C4-2B (cell line): ENCODE measurements around the gene NKX2-3.

Experiments used
- H3K27ac ChIP-seq: fragments of 450-650 bp; 2 replicates; pipeline ENCODE4 v1.5.1; 2017
- ZFX ChIP-seq: fragments of 450-650 bp; IDR thresholded peaks from 2 replicates; pipeline ENCODE4 v1.6.1; 2017
- TF ChIP-seq, protein P1 (sequence below): fragments of 450-650 bp; conservative IDR thresholded peaks from 2 replicates; pipeline ENCODE4 v1.5.1; 2017; ENCODE audit warnings: mild to moderate bottlenecking

NKX2-3 gene

DNA sequence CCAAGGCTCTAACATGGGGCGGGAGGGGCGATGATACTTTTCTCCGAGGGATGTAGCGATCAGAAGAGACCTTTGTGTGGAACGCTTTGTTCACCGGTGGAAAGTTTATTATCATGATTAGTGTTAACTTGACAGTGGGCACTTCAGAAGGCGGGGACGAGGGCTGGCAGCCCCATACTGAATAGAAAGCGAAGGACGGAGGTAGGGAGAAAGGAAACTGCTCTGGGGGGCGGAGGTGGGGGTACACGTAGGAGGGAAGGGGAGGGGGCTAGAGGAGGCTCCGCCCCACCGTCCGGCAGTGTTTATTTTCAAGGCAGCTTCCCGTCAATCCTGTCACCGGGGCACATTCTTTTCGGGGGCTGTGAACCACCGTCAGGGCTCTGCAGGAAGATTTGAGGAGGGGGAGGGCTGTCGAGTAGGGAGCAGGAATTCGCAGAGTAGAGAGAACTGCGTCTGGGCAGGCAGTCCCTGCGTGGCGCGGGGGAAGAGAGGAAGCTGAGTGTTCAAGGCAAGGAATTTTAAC lies 9.4 kb upstream of the NKX2-3 start:
- TF ChIP-seq ZFX: no peak
- TF ChIP-seq, protein P1, sequence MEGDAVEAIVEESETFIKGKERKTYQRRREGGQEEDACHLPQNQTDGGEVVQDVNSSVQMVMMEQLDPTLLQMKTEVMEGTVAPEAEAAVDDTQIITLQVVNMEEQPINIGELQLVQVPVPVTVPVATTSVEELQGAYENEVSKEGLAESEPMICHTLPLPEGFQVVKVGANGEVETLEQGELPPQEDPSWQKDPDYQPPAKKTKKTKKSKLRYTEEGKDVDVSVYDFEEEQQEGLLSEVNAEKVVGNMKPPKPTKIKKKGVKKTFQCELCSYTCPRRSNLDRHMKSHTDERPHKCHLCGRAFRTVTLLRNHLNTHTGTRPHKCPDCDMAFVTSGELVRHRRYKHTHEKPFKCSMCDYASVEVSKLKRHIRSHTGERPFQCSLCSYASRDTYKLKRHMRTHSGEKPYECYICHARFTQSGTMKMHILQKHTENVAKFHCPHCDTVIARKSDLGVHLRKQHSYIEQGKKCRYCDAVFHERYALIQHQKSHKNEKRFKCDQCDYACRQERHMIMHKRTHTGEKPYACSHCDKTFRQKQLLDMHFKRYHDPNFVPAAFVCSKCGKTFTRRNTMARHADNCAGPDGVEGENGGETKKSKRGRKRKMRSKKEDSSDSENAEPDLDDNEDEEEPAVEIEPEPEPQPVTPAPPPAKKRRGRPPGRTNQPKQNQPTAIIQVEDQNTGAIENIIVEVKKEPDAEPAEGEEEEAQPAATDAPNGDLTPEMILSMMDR: no peak

DNA sequence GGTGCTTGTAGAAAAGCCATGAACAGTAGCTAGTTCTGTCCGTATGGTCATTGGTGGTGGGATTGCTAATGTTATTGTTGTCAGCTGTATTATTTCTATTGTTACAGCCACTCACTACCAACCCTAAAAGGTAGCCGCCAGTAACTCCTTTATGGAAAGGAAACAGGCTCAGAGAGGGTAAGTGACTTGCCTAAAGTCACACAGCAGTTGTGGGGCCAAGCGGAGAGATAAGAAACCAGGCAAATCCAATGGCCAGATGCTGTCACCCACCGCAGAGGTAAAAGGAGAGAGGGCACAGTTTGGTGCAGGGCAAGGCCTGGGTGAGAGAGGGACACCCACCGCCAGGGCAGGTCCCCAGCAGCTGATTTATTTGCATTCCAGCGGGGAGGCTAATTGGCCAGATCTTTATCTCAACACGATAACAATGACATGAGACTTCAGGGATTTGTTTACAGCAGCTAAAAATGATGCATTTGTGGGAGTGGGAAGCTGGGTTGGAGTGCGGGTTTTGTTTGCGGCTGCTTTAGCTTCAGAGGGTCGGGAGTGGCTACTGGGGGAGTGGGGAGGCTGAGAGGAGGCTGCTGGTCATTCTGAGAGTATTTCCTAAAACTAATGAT lies 8.6 kb upstream of the NKX2-3 start:
- TF ChIP-seq, protein P1: no peak
- no peak for TF ChIP-seq ZFX
- no peak overlapping the region for H3K27ac ChIP-seq

More for the DNA sequence above, 9.4 kb upstream of the NKX2-3 start:
- H3K27ac ChIP-seq: no peak overlapping the region

DNA sequence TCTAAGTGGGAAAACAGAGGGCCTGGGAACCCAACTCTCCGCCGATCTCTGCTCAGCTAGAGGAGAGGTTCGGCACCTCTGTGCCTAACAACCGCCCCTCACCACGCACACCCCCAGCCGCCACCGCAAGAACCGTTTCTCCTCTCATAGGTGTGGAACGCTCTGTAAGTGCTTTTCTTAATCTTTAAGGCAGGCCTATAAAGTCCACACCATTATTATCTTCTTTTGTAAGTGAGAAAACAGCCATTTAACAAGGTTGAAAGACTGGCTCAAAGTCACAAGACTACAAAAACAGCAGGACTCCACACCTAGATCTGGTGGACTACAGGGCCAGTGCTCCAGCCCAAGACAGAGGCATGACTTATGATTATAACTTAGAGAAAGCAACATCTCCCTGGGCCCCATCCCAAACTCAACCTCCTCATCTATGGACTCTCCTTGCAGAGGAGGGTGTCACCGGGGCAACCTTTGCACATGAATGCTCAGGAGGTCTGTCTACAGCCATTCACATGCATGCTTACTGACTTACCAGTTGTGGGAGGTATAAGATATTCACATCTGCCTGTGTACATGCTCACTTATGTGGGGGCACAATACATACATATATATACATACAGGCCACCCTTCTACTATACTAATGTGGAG lies 7.9 kb upstream of the NKX2-3 start:
- TF ChIP-seq ZFX: no peak
- TF ChIP-seq, protein P1: no peak
- H3K27ac ChIP-seq: no peak overlapping the region

DNA sequence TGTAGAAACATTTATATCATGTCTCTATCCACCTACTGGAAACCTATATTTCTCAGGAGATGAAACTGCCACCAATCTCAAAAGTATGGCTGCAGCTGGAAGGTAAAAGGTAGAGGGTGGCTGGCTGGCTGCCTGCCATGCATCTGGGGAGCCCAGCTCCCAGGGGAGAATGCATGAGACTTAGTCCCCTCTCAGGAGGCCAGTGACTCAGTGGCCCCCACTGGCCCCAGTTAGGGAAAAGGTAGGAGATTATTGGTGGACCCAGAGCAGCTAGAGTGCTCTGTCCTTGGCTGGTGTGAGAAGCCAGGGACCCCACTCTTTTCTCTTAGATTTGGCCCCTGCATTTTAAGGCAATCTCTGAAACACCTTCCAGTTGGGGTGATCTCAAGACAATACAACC lies 6.8 kb upstream of the NKX2-3 start:
- TF ChIP-seq, protein P1: no peak
- no peak for TF ChIP-seq ZFX
- H3K27ac ChIP-seq: no peak overlapping the region

DNA sequence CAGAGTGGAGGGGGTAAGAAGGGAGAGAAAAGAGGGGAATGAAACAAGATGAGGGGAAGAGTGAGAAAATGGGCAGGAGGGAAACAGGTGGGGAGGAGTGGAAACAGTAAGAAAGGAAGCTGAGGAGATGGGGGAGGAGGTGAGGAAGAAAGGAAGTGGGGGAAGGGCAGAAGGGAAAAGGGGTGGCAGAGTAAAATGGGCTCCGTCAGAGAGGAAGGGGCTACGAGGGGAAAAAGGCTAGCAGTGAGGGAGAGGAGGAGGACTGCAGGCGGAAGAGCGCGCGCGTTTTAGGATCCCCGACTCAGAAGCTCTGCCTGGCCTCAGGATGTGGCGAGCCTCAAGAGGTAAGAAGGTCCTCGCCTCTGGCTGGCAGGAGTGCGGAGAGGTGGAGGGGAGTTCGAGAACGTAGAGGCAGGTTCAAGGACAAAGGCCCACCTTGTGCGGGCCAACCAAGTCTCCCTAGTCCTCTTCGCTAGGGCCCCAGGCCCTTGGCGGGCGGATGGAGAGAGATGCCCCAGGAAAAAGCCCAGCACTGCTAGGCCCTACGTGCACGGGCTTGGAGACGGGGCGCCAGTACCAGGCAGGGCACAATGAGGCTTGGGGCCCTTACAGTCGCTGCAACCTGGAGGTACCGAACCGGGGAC lies 5.8 kb upstream of the NKX2-3 start:
- TF ChIP-seq ZFX: no peak
- TF ChIP-seq, protein P1: no peak
- H3K27ac ChIP-seq: no peak overlapping the region

DNA sequence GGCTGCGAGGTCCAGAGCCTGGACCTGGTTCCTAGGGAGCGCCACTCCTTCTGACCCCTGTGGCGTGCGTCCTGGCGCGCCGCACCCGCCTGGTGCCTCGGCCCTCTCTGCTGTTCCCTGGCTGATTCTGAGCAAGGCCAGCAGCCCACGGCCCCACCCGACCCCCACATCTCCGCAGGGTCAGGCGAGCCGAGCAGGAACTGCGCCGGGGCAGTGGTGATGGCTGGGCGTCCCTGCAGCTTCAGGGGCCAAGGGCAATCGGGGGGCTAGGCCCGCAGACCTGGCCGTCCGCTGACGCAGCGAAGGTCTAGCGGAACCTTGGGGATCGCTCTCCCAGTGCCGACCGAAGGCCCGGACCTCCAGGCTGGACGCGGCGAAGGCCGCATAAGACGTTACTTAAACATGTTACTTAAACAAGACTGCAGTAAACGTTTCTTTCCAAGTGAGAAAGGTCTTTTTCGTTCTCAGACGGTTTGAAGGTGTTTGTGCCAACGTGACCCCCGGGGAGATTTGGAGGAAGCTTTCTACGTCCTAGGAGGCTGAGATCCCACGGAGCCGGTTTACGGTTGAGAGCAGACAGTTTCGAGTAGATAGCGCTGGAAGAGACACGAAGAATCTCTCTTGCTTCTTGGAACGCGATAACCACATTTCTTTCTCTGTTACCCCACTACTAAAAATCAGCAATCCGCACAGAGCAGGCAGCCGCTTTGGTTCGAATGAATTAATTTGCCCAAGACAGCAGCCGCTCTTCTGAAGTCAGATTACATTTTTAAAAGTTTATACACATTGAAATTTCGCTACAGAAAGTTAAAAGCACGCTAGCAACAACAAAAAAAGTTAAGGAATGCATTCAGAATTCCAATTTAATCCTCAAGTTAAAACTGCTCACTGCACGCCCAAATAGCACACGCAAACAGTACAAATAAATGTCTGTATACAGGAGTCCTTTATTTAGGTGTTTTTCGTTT lies 4.9 kb upstream of the NKX2-3 start:
- TF ChIP-seq, protein P1: no peak
- no peak for TF ChIP-seq ZFX
- no peak overlapping the region for H3K27ac ChIP-seq
